ENCODE measurements around the gene CRIP2. TPM values are rescaled to one million over a fixed set of nuclear protein-coding genes. Genes with fewer than 3 reads are reported as not detected.

The CRIP2 gene
- total and polyA plus RNA-seq, 9 of the 15 experiments (the other 6 are each of a cell fraction or from before 2014, with no cell fraction given) = 0.18 to 2.0 (median 0.69) TPM; not detected in 1

DNA sequence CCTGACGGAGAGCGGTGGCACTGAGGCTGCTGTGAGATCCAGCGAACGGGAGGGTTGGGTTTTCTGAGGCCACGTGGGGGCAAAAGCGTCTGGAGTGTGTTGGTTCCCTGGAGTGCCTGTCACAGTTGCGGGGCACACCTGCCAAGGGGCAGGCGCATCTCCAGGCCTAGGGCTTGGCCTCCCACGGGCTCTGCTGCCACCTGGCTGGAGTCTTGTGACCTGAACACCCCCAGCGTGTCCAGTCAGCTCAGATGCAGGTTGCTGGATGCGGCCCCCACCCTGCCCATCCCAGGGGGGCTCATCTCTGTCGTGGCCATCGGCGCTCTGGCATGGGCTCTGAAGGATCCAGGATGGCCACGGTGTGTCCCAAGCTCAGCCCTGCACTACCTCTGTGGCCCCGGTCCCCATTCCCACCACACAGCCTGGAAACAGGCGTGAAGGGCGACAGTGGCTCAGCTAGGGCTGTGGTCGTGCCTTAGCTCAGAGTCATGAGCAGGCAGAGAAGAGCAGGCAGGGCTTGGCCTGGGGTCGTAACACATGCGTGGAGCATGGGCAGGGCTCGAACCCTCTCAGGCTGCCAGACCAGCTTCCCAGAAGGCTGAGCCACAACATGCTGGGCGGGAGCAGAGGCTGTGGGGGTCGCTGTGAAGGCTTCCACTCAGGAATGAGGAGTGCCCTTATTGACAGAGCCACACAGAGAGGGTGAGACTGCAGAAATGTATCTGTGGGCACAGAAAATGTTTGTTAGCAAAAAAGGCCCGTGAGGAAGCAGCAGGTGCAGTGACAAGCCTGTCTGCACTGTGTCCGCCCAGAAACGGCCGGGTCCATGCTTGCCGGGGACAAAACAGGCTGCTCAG lies 23.5 kb upstream of the CRIP2 start:
- ATAC-seq = no peak
- no peak for FAIRE-seq

More for the DNA sequence above, 23.5 kb upstream of the CRIP2 start:
- in situ Hi-C loops (cut with MboI) = no loop called here
- Histone ChIP-seq H3K79me2 (ENCODE audit: control insufficient read depth, insufficient read depth, low read length) (0 out of 3 replicates have a peak, but pooled peaks cover 5% of the 10 kb centered on the region), H3K4me1 (replicated peaks in 1 of 2; ENCODE audit: control insufficient read depth in 2 of 2, insufficient read depth in 2 of 2, low read length in 2 of 2) (peaks cover 0 to 47% of the 10 kb centered on the region in 2 experiments; a peak in 2 of 5 replicates), H3K4me3 (no peak overlapping the region), H3K27ac (ENCODE audit: extremely low read depth, low read depth, low read length) (no peak overlapping the region), H3K36me3 (ENCODE audit: control insufficient read depth, insufficient read depth, low read length) (peaks cover 66% of the 10 kb centered on the region; the same call in 1 of the 3 replicates), H3K9me3 (replicated peaks; ENCODE audit: control insufficient read depth, insufficient read depth, low read depth, low read length) (no peaks in the 10 kb centered on the region), H4K20me1 (replicated peaks; ENCODE audit: control insufficient read depth, insufficient read depth, low read length) (no peaks in the 10 kb centered on the region), H2AFZ (ENCODE audit: low read depth, low read length) (no peak overlapping the region), H3K9me1 (ENCODE audit: control insufficient read depth, insufficient read depth, low read length) (no peaks in the 10 kb centered on the region), H3K4me2 (ENCODE audit: insufficient read depth, low read length) (no peak overlapping the region), H3K27me3 (ENCODE audit: control insufficient read depth in 2 of 2, insufficient read depth in 2 of 2, low read length in 2 of 2) (no peaks in the 10 kb centered on the region), H3K9ac (ENCODE audit: insufficient read depth in 1 of 2, low read depth in 2 of 2, low read length in 2 of 2) (no peak overlapping the region; a peak in 1 of 4 replicates)
- ChIA-PET CTCF (ENCODE audit: low intra/inter-chr PET ratio) (no interaction called here), POLR2A (no interaction called here)
- DNase-seq (ENCODE audit: extremely low read depth in 1 of 4, low spot score in 3 of 4) = no peak
- 94% methylated on average over 16 of the region's 29 CpGs for WGBS (ENCODE audit: insufficient coverage, low coverage, missing lambda C conversion rate)
- intact Hi-C loops (cut with micrococcal nuclease) = no loop called here
- TF ChIP-seq ZNF217 (CRISPR knock-in tag; IDR thresholded peaks at IDR 0.05) = no peak
- TF ChIP-seq ZBTB8A (IDR thresholded peaks at IDR 0.05; ENCODE audit: partially characterized antibody) = no peak
- TF ChIP-seq POLR2G (IDR thresholded peaks at IDR 0.05; ENCODE audit: low read depth, low read length) = peak; percentile 13; the same call in 1 of the 2 replicates
- TF ChIP-seq CREB3L1 (IDR thresholded peaks at IDR 0.05; ENCODE audit: borderline replicate concordance, low read depth) = no peak
- TF ChIP-seq, protein P1, sequence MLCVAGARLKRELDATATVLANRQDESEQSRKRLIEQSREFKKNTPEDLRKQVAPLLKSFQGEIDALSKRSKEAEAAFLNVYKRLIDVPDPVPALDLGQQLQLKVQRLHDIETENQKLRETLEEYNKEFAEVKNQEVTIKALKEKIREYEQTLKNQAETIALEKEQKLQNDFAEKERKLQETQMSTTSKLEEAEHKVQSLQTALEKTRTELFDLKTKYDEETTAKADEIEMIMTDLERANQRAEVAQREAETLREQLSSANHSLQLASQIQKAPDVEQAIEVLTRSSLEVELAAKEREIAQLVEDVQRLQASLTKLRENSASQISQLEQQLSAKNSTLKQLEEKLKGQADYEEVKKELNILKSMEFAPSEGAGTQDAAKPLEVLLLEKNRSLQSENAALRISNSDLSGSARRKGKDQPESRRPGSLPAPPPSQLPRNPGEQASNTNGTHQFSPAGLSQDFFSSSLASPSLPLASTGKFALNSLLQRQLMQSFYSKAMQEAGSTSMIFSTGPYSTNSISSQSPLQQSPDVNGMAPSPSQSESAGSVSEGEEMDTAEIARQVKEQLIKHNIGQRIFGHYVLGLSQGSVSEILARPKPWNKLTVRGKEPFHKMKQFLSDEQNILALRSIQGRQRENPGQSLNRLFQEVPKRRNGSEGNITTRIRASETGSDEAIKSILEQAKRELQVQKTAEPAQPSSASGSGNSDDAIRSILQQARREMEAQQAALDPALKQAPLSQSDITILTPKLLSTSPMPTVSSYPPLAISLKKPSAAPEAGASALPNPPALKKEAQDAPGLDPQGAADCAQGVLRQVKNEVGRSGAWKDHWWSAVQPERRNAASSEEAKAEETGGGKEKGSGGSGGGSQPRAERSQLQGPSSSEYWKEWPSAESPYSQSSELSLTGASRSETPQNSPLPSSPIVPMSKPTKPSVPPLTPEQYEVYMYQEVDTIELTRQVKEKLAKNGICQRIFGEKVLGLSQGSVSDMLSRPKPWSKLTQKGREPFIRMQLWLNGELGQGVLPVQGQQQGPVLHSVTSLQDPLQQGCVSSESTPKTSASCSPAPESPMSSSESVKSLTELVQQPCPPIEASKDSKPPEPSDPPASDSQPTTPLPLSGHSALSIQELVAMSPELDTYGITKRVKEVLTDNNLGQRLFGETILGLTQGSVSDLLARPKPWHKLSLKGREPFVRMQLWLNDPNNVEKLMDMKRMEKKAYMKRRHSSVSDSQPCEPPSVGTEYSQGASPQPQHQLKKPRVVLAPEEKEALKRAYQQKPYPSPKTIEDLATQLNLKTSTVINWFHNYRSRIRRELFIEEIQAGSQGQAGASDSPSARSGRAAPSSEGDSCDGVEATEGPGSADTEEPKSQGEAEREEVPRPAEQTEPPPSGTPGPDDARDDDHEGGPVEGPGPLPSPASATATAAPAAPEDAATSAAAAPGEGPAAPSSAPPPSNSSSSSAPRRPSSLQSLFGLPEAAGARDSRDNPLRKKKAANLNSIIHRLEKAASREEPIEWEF (CRISPR knock-in tag; IDR thresholded peaks at IDR 0.05) = no peak
- no peak for TF ChIP-seq CBFA2T3 (IDR thresholded peaks at IDR 0.05)
- TF ChIP-seq SNRNP70 (optimal IDR thresholded peaks at IDR 0.05; ENCODE audit: low read depth, low read length) = no peak
- TF ChIP-seq, protein P2, sequence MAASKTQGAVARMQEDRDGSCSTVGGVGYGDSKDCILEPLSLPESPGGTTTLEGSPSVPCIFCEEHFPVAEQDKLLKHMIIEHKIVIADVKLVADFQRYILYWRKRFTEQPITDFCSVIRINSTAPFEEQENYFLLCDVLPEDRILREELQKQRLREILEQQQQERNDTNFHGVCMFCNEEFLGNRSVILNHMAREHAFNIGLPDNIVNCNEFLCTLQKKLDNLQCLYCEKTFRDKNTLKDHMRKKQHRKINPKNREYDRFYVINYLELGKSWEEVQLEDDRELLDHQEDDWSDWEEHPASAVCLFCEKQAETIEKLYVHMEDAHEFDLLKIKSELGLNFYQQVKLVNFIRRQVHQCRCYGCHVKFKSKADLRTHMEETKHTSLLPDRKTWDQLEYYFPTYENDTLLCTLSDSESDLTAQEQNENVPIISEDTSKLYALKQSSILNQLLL (CRISPR knock-in tag; IDR thresholded peaks at IDR 0.05; ENCODE audit: borderline replicate concordance) = no peak
- TF ChIP-seq, protein P3, sequence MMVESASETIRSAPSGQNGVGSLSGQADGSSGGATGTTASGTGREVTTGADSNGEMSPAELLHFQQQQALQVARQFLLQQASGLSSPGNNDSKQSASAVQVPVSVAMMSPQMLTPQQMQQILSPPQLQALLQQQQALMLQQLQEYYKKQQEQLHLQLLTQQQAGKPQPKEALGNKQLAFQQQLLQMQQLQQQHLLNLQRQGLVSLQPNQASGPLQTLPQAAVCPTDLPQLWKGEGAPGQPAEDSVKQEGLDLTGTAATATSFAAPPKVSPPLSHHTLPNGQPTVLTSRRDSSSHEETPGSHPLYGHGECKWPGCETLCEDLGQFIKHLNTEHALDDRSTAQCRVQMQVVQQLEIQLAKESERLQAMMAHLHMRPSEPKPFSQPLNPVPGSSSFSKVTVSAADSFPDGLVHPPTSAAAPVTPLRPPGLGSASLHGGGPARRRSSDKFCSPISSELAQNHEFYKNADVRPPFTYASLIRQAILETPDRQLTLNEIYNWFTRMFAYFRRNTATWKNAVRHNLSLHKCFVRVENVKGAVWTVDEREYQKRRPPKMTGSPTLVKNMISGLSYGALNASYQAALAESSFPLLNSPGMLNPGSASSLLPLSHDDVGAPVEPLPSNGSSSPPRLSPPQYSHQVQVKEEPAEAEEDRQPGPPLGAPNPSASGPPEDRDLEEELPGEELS (CRISPR knock-in tag; IDR thresholded peaks at IDR 0.05; ENCODE audit: borderline replicate concordance) = no peak
- no TSS peak for BruUV-seq (replicated peaks)
